CD4-positive, alpha-beta T cell treated with Interleukin-6 at 100 ng/mL for 8 hours (primary cell): ENCODE results near the gene PCDHGA1.
A peak's percentile ranks its signal among the peaks of the same experiment; 100 is the strongest.

Experiments
- DNase-seq: peaks from one replicate; pipeline ENCODE4 v3.0.0-alpha.2; 2020; ENCODE audit warnings: mixed read lengths, low spot score

PCDHGA1 gene

GRCh38 chr5:141514330-141515133 is 184.2 kb downstream of the PCDHGA1 start:
- no peak for DNase-seq

DNA sequence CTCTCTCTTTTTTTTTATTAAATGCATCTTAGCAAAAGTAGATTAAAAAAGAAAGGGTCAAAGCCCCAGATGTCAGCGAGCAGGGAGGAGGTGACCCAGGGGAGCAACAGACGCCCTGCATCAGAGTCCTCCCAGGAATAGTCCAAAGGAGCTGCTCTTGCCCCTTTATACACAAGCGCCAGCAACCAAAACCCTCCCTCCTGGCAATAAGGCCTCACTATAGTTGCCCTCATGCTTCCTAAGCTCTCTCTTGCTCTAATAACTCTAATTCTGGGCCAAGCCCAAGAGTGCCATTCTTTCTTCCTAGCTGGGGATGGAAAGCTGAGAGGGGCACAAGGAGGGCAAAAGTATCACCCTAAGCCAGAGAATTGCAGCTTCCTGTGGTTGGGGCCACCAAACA is 184.8 kb downstream of the PCDHGA1 start:
- no peak for DNase-seq

GRCh38 chr5:141515946-141516671 is 185.8 kb downstream of the PCDHGA1 start:
- DNase-seq: no peak

- DNase-seq: no peak
These were observed 186.3 kb downstream of the PCDHGA1 start for GRCh38 chr5:141516672-141517025.

GRCh38 chr5:141517312-141517711 is 187.0 kb downstream of the PCDHGA1 start:
- DNase-seq: no peak

DNA sequence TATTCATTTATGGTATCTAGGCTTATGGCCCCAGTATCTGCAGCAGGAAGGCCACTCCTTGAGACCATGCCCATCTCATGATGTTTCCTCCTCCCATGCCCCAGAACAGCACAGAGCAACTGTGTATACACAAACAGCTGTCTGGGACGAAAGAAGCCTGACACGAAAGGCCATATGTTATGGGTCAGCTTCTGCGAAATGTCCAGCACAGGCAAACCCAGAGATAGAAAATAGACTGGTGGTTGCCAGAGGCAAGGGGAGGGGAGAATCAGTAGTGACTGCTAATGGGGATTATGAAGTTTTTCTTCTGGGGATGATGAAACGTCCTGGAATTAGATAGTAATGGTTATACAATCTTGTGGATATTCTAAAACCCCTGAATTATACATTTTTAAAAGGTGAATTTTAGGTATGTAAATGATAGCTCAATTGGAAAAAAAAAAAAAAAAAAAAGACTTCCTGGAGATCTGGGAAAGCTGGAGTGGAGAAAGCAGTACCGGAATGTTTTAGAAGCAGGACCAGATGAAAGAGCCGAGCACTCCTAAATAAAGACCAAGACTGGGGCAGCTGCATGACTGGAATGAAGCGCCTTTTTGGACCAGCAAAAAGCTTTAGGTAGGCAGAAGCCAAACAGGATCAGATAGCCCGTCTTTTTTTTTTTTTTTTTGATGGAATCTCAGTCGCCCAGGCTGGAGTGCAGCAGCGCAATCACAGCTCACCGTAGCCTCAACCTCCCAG is 187.7 kb downstream of the PCDHGA1 start:
- no peak for DNase-seq

- DNase-seq: no peak
These were observed 188.3 kb downstream of the PCDHGA1 start for GRCh38 chr5:141518618-141519015.

- no peak for DNase-seq
These were observed 189.6 kb downstream of the PCDHGA1 start for GRCh38 chr5:141519605-141520565.

DNA sequence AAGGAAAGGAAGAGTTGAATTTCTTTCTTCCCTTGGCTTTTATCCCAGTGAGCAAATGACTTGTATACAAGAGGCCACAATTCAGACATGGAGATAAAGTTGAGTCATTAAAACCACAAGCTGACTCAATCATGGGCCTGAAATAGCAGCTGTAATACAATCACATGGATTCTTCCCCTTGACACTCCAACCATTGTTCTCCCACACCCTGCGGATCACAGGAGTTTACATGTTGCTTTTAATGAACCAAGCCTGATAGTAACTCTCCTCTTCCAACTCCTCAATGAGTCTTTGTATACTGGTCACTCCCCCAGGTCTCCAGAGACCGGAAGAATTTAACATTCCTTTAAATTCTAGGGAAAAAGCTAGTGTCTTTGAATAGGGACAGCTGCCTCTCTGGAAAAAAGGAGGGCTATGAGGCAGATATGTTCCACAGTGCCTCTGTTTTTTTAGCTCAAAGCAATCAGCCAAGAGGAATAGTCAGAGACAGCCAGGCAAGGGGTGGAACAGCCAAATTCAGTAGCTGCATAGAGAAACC is 191.0 kb downstream of the PCDHGA1 start:
- no peak for DNase-seq

DNA sequence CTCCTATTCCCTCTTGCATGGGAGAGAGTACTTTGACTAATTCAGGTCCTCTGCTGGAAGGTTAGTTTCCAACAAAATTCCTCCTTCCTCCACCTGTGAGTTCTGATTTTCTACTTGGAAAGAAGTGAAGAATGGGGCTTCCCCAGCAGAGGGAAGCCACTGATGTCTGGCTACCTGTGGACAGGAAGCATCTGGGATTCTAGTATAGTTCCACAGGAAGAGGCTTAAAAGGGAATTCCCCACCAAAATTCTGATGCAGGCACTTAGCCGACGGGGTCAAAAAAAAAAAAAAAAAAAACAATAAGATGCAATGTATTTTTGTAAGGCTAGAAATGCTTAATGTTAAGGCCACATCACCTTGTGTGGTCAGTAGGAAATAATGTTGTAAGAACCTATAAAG is 192.0 kb downstream of the PCDHGA1 start:
- DNase-seq: no peak

DNA sequence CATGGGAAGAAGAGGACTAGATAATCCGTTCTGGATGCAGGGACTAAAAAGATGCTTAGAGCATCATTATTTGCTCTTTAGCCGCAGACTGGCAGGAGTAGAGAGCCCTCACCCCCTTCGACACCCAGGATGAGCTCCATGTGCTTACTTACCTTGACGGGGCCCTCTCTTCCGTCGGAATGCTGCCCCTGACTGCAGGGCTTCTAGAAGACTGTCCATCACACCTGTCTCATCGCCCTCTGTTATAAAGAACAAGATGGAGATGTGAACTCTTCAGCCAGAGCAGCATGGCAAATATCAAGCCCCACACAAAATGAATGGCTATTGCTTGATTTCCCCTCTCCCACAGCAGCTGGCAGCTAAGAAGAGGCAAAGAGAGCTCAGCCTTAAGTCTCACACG is 193.7 kb downstream of the PCDHGA1 start:
- no peak for DNase-seq

DNA sequence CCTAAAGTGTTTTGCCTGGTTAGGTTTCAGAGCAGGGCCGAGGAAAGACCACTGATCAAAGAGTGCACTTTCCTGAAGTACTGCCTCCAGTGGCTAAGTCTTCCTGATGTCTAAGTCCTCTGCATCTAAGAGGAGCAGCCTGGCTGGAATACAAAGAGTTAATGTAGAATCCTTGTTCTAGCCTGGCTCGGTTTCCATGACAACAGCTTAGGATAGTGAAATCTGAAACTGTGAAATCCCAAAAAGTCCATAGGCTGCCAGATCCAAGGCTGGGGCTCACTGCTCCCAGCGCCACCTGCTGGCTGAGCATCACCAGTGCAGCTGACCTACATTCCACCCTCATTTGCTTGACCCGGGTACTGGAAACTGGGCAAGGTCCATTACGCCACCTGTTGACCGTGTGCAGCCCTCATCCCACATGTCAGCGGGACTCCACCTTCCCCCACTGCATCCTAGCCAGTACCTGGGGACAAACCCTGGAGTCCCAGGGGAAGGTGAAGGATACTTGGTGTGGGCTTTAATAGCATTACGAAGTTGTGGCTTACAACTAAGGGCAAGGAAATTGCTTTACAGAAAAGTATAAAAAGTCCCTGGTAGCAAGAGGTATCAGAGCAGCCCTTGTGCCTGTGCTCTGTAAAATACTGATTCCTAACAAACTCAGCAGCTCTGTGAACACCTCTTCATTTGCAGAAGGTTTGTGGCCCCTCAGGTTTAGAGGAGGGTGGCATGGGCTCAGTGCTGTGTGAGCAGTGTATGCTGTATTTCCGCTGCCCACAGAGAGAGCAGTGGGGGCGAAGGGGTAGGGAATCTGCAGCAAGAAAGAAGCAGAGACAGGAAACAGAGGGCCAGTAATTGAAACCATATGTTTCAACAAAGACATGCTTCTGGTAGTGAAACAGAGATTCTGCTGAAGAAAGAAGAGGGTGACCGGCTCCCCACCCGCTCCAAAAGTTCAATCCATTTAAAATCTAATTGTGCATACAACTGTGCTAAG is 194.6 kb downstream of the PCDHGA1 start:
- peak; percentile 47 for DNase-seq

GRCh38 chr5:141525653-141526052 is 195.3 kb downstream of the PCDHGA1 start:
- DNase-seq: no peak

DNA sequence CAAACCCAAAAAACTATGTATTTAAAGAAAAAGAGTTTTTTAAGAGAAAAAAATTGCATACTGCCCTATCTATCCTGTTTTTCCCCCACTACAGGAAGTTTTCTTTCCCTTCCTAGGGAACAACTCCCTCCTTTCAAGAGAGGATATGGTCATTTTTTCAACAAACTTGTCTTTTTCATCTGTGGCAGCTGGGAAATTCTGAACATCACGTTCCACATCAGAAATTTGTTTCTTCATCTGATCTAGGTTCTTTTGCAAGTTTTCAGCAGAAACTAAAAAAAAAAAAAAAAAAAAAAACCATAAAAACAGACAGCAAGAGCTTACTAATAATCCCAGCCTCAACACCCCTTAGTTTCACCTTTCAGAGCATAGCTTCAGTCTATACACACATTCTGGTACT is 197.1 kb downstream of the PCDHGA1 start:
- no peak for DNase-seq

- DNase-seq: no peak
These were observed 198.1 kb downstream of the PCDHGA1 start for GRCh38 chr5:141528291-141528984.

DNA sequence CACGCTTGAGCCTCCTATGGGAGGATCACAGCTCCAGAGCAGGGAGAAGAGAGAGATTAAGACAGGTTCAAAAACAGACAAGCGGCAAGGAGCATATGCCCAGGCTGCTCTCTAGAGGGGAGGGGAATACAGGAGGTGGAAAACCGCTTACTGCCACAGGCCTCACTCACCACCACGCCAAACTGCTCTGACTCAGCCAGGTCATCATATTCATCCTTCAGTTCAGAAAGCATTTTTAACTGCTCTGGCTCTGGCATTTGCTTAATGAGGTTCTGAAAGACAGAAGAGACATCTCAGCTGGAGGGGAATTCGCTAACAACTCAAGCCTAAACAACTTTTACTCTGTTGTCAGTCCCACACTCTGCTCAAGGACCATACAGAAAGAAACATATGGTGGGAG is 198.7 kb downstream of the PCDHGA1 start:
- no peak for DNase-seq

GRCh38 chr5:141529873-141530272 is 199.6 kb downstream of the PCDHGA1 start:
- no peak for DNase-seq

- no peak for DNase-seq
These were observed 202.4 kb downstream of the PCDHGA1 start for GRCh38 chr5:141532726-141533125.

DNA sequence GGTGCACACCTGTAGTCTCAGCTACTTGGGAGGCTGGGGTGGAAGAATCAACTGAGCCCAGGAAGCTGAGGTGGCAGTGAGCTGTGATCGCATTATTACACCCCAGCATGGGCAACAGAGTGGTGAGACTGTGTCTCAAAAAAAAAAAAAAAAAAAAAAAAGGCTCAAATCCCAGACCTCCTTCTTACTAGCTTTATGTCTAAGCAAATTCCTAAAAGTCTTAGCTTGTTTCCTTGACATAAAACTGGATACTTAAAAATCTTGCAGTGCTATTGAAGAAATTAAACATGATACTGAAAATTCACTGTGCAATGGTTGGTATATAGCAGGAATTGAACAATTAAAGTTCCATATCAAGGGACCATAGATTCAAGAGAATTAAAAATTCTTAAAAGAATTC is 203.6 kb downstream of the PCDHGA1 start:
- DNase-seq: no peak
